Measurements from ENCODE around the gene VGLL4.
"Not testable (repeated sequence)": the region's sequence is repeated elsewhere in the genome, so short reads cannot be mapped to it uniquely, and the experiment has no call there.

Gene VGLL4

DNA sequence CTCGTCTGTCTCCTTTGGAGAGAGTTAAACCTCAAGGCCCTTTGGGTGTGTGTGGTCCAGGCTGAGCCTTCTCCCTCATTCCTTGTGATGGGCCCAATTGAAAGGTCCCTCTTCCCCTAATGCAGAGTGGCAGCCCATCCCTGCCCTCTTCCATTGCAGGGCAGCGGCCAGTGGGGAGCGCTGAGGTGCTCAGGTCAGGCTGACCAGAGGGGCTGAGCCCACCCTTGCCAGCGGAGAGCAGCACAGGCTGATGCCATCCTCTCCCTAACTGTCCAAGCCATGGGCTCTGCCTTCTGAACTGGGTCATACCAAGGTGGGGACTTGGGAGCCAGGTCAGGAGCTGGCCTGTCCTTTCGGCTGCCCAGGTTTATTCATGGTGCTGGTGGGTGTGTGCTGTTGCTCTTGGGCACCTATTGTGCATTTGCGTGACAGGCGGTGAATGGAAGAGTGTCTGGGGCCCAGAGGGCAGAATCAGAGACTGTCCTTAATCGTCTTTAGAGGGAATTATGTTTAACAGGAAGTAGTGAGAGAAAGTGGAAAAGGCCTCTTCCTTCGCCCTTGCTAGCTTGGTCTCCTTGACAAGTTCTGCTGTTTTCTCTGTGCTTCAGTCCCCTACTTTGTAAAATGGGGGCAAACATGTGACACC, 96.9 kb downstream of the VGLL4 start:
- DNase-seq, result no peak

DNA sequence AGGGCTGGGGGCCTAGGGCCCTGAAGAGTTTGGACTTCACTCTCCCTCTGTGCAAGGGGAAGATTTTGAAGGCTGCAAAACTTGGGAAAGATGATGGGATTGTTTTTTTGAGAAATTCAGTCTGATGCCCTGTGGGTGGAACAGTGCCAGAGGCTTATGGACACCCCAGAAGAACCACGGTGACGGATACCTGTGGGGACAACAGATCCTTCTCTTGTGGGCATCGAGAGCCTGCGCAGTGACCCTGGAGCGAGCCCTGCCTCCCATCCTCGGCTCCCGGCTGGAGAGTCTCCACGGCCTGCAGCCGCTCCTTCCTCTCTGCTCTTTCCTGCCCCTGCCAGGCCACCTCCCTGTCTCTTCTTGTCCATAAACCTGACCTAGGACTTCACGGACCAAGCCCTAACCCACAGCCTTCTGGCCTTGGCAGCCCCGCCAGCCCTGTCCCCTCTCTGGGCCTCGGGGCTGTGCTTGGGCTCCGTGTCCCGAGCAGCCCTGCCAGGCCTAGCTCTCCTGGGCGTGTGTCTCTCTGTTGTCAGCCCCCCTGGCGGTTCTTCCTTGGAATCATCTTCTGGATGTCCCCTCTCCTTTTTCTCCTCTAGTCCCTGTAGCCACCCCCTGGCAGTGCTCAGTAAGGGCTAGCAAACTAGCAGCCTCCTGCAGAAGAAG, 98.4 kb downstream of the VGLL4 start:
- DNase-seq, result no peak

DNA sequence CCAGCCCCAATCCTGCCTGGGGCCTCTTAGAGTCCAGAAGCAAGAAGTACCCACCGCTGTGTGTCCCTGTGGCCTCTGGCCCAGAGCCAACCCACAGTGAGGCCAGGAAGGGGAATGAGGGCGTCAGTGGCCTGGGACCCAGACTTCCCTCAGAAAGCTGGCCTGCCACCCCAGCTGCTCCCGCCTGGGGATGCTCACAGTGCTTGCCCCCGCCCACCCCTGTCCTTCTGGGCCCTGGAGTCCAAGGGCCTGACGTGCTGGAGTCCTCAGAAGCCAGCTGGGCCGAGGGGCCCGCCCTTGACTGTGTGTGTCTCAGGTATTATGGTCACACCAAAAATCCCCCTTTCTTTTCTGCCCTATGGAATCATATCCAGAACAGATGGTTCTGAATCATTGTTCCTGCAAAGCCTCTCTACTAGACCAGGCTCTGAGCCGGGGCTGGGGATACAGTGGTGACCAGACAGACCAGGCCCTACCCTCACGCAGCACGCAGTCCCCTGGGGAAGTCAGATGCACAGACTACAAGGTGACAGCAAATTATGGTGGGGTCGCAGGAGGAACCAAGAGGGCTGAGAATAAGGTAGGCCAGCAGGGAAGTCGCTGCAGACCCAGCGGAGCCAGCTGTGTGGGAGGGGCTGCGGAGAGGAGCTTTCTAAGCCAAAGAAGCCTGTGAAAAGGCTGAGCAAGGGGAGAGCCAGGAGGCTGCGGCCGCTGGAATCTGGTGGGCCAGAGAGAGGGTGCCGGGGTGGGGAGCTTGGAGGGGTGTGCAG, 99.1 kb downstream of the VGLL4 start:
- DNase-seq, result no peak

DNA sequence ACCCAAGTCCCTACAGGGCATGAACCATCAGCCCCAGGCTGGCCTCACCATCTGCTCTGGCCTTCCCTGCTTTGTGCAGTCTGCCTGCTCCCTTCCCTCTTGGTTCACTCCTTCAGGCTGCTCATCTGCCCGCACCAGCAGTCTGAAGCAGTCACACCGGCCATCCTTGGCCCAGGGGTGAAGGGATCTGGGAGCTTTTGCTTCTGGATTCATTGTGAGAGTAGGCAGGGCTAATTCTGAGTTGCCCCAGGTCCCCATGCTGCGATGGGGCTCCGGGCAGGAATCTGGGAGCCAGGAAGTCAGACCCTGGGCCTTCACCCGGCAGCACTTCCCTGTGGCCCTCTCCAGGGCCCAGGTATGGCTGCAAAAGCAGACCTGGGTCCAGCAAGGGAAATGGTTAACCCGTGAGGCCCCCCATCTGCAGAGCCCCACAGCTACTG, 99.7 kb downstream of the VGLL4 start:
- DNase-seq, result no peak

DNA sequence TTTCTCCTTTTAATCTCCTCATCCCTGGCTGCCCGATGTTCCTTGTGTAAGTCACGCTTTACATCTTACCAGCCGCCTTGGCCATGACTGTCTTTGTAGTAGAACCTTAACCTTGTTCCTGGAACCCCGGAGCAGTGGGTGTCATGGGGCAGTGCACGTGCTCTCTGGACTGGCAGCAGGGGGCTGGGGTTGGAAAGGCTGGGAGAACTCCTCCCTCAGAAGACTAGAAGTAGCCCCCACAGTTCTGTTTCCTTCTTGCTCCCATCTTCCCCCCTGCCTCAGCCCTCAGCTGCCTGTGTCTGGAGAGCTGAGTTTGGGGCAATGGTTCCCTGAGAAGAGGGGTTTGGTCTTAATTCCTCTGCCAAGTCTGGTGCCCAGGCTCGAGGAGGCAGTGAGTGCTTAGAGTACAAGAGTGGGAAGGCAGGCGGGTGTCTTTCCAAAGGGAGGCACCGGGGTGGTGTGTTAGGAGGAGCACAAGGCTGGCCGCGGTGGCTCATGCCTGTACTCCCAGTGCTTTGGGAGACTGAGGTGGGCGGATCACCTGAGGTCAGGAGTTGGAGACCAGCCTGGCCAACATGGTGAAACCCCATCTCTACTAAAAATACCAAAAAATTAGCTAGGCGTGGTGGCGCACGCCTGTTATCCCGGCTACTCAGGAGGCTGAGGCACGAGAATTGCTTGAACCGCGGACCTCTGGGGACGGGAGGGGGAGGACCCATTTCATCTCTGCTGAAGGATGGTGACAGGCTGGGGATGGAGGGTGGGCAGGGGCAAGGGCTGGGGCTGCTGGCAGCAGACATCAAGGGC, 100.4 kb downstream of the VGLL4 start:
- no peak for DNase-seq

DNA sequence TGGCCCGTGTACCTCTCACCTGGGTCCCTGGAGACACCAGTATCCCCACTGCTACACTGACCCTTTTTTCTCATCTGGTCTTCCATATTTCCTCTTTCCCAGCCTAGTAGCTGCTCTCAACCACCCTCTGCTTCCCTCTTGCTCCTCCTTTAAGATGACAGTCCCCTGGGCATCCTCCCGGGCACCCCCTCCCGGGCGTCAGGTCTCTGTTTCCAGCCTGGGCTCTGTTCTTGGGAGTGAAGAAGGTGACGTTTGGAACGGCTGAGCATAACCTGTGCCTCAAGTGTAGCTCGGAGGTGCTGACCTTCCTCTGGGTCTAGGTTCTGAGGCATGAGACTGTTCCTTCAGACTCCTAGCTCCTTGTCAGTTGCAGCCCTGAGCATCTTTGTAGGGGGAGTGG, 101.2 kb downstream of the VGLL4 start:
- DNase-seq, result no peak

DNA sequence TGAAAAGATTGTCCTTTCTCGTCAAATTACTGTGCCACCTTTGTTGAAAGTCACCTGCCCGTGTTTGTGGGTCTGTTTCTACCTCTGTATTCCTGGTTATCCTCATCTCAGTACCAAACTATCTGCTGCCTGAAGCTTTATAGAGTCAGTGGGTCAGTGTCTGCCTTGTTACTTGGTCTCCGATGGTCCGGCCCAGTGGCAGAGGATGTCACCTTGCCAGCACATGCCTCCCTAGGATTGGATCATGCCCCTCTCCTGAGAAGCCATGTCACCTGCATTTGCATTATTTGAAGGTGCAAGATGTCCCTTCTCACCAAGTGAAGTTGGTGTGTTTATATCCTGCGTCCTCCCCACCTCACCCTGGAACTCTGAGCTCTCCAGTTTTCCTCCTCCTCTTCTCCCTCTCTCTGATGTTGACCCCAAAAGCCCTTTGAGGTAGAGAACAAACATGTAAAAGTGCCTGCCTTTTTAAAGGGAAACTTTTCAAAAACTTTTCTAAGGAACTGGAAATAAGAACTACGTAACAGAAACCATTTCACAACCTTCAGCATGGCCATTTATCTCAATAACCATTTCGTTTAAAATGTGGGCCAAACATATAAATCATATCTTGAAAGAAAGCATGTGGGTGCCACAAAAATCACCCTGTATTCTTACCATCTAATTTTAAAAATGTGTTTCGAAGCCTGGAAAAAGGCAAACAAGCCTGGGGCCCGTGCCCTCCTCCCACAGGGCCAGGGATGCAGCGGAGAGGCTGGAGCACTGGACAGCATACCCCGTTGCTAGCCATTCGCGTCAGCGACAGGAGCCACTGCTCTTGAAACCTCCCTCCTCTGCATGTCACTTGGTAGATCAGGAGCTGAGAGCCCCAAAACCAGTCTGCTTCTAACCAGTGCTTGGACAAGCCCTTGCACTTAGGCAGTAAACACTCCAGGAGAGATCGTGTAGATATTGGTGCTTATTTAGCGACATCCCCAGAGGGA, 102.1 kb downstream of the VGLL4 start:
- no peak for DNase-seq

DNA sequence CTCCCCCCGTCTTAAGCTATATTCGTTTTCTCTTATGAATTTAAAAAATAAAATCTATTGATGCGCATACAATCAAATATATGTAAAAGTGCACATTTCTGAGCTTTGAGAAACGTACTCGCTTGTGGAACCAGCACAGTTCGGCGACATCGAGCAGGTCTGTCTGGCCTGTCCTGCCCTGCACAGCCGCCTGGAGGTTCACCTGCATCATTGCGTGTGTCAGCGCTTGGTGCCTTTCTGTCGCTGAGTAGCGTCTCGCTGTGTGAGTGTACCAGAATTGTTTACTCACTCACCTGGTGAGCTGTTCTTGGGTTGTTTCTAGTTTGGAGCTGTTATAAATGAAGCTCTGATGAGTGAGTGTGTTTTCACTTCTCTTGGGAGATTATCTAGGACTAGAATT, 104.0 kb downstream of the VGLL4 start:
- no peak for DNase-seq

DNA sequence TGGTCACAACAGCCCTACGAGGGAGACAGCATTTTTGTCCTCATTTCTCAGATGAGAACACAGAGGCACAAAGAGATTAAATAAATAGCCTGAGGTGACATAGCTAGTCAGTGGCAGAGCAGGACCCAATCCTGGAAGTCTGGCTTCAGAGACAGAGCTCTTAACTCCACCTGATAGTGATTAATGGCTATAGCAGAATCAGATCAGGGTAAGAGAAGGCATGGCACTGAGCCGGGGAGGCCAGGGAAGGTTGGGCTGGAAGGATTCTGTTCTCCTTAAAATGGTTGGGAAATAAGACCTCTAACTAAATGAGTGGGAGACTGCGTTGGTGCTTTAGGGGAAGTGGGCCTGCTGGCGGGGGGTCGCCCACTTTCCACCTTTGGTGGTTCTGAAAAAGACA, 104.5 kb downstream of the VGLL4 start:
- no peak for DNase-seq

DNA sequence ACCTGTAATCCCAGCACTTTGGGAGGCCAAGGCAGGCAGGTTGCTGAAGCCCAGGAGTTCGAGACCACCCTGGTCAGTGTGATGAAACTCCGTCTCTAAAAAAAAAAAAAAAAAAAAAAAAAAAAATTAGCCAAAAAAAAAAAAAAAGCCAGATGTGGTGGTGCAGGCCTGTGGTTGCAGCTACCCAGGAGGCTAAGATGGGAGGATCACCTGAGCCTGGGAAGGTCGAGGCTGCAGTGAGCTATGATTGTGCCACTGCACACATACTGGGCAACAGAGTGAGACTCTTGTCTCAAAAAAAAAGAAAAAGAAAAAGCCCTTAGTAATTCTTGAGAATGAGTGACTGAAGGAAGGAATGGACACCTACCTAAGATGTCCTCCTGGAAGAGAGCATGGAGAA, 105.1 kb downstream of the VGLL4 start:
- DNase-seq, result no peak

DNA sequence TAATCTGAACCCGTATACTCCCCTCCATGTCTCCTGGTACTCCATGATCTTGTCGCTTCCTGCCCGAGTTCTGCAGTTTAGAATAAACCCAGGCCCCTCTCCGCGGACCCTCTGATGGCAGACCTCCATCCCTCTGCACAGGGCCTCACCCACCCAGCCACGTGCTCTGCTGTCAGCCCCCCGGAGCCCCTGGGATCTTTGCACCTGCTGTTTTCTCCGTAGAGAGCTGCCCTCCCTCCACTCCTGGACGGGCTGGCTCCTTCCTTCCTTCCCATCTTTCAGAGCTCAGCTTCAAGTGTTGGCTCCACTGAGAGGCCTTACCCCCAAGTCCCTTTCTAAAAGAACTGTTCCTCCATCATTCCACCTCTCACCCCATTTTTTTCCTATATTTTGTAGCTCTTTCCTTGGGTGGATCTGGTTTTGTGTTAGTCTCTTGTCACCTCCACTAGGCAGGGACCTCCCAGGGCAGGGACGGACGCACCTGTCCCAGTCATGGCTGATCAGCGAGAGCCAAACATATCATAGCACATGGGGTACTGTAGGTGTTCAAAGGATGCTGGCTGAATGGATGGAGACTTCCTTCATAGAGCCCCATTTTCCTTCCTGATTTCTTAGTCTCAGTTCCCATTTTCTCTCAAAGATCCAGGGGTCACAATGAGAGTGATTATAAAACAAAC, 106.6 kb downstream of the VGLL4 start:
- no peak for DNase-seq

DNA sequence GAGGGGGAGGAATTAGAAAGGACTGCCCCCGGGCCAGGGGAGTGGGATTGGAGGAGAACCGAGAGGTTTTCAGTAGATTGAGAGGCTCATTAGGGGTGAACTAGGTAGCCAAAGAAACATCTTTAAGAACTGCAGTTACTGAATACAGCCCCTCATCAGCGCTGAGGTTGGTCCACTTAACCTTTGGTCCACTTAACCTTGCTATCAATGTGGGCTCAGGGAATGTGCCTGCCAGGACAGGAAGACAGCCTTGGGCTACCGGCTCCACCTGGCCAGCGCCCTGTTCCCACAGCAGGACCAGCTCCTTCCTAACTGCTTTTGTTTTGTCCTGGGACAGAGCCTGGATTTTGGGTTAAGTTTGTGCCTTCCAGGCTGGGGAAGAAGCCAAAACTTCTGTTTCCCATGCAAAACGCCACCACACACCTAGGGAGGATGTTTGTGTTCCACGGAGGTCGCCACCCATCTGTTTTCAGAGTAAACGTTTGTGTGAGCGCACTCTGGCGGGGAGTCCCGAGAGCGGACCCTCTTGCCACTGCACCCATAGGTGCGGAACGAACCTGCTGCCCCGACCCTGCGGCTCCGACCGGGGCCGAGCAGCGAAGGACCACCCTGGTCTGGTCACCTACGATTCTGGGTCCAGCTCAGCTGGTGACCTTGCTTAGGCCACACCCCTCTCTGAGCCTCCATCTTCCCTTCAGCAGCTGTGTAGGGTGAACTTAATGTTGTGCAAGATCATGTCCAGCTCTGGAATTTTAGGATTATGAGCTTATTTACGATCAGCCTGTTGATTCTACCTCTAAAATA, 107.4 kb downstream of the VGLL4 start:
- no peak for DNase-seq

DNA sequence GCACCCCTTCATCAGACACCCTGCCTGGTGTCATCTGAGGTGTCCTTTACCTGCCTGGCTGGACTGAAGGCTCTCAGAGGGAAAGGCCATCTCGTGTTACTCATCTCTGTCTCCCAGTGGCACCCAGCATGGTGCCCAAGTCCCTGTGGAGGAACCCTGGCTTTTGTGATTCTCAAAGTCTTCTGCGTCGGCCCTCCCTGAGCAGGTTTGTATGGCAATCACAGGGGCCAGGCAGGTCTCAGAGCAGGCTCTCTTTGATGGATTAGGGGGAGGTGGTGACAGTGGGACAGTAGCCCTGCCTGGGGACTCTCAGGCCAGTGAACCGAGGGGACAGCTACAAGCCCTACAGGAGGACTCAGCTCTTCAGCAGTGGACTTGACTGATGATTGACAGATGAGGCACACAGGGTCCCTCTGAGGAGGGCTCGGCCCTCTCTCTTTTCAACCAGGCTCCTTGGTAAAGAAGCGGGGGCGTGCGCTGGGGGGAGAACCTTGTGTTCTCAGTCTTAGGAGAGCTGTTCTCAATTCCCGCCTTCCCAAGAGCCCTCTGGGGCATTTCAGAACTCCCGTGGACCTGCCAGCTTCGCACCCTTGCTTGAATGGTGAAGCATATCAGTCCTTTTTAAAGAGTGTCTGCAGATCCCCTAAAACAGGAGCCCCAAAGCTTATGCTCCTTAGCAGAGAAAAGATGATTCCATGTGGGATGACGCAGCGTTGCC, 108.3 kb downstream of the VGLL4 start:
- DNase-seq, result no peak

DNA sequence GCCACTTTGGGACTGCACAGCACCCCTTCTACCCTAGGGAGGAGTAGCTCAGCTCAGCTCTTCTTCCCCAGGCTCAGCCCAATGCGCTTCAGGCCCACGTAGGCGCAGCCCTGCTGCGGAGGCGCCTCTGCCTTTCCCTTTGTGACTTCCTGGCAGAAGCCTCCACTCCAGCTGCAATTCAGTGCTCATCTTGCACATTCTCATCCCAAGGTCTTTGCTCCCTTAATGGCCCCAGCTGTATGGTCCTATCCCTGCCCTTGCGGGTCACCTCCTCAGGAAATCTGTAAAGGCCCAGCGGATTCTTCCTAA, 109.0 kb downstream of the VGLL4 start:
- DNase-seq, result no peak

DNA sequence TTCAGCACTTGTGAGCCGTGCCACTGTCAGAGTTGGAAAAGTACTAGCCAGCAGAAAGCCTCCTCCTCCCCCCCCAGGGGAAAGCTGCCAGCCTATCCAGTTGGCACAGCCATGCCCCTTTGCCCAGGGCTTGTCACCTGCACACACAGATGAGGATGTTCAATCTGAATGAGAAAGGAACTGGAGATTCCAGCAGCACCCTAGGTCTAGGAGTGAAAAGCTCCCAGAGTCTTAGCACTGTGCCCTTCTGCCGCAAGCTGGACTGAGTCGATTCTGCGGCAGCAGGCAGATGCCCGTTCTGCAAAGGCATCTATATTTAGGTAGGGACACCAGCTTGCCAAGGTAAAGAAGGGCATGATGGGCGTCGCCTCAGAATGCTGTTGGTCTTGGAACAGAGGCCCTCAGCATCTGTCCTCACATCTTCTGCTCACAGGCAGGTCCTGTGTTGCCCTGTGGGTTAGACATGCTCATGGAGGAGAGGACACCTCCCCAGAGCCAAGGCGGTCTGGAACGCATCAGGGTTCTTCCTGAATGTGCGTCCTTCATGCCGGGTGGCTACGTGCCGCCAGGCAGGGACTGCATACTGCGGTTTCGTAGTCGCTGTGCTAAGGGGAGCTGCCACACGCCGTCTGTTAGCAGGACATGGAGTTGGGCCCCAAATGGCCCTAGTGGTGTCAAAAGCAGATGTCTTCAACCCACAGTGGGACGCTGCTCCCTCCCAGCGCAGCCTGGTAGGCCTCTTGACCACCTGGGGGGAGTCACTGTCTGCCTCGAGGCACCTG, 109.5 kb downstream of the VGLL4 start:
- no peak for DNase-seq

DNA sequence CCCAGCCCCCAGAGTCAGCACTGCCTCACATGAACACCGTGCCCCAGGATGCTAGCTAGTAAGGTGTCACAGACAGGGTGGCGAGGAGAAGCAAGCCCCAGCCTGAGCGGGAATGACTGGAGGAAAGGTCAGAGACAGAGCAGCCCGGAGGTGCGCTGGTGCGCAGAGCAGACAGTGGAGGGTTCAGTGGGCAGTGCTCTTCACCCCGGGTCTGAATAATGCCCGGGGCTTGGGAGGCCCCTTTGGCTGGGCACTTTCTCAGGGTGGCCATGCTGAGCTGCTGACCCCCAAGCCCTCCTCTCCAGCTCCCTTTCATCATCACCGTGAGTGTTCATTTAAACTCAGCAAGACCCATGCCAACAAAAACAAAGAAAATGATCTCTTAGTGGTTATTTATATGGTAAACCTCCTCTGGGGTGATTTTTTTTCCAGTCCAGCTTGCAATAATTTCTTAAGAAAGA, 110.8 kb downstream of the VGLL4 start:
- DNase-seq, result no peak

DNA sequence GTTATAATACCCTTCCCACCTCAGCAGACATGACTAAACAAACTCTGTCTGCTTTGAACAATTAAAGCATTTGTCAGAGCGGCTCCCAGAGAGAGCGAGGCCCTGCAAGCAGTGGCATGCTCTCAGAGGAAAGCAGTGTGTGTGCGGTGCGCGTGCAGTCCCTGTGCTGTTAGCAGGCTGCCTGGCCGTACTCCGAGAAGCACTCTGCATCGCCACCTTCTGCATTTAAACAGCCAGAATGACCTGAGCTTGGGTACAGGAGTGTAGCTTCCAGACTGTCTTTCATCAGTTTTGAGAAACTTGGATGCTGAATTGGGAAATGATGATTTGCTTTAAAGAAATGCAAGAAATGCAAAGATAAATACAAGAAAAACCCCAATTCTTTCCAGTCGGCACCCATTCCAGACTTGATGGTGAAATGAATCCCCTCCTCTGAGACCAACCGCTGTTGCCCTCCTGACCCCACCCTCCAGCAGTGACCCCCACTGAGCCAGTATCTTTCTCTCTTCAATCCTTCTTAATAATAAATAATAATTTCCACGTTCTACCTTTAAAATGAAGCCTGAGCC, 113.5 kb downstream of the VGLL4 start:
- DNase-seq, result no peak

DNA sequence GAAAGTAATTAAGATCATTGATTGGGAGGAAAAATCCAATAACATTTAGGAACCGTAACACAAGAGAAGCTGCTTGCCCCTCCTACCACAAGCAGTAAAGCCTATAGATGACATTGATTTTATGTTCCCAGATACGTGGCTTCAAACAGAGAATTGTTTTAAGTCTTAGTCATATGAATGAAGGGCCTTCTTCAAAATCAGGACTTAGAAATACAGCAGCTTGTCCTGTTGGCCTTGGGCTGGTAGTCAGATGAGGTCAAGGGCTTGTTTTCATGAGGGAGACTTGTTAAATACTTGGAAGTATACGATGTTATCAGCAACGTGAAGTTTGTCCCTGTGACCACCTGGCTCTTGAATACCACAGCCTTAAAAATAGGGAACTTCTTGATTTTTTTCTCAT, 114.4 kb downstream of the VGLL4 start:
- DNase-seq, result no peak

DNA sequence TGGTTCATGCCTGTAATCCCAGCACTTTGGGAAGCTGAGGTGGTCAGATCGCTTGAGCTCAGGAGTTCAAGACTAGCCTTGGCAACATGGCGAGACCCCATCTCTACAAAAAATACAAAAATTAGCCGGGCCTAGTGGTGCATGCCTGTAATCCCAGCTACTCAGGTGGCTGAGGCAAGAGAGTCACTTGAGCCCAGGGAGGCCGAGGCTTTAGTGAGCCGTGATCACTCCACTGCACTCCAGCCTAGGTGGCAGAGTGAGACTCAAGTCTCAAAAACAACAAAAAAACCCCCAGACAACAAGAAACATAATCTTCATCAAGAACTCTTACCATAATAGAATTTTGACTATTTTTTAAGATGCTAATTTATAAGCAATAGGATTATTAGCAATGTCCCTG, 117.6 kb downstream of the VGLL4 start:
- not testable (repeated sequence) for DNase-seq

Data from T-helper 2 cell (primary cell).